ENCODE measurements around the gene HGS.

Gene HGS, protein sequence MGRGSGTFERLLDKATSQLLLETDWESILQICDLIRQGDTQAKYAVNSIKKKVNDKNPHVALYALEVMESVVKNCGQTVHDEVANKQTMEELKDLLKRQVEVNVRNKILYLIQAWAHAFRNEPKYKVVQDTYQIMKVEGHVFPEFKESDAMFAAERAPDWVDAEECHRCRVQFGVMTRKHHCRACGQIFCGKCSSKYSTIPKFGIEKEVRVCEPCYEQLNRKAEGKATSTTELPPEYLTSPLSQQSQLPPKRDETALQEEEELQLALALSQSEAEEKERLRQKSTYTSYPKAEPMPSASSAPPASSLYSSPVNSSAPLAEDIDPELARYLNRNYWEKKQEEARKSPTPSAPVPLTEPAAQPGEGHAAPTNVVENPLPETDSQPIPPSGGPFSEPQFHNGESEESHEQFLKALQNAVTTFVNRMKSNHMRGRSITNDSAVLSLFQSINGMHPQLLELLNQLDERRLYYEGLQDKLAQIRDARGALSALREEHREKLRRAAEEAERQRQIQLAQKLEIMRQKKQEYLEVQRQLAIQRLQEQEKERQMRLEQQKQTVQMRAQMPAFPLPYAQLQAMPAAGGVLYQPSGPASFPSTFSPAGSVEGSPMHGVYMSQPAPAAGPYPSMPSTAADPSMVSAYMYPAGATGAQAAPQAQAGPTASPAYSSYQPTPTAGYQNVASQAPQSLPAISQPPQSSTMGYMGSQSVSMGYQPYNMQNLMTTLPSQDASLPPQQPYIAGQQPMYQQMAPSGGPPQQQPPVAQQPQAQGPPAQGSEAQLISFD

DNA sequence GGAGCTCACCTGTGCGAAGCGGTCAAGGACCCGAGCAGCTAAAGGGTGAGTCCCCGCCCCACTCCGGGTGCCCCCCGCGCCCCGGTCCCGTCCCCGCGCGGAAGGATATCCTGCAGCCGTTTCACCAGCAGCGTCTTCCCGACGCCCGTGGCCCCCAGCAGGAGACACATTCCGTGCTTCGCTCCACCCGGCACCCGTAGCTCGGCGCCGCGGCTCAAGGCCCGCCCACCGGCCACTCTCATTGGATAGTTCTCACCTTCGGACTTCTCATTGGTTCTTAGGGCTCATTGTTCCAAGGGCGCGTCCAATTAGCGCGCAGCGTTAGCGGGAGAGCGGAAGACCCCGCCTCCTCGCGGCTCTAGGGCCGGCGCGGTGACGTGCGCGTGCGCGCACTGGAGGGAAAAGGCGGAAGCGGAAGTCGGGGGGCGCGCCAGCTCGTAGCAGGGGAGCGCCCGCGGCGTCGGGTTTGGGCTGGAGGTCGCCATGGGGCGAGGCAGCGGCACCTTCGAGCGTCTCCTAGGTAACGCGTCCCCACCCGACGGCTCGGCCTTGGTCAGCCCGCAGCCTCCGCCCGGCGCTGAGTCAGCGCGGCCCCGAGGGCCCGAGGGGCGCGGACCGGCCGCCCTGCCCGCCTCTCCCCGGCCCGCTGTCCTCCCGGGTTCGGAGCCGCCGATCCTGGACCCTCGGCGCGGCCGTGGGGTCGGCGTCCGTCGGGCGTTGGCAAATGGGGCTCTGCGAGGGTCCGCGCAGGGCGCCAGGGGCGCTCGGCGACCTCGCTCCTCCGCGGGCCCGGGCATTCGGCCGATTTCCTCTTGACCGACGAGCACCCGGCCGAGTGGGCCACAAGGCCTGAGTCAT is at the start of gene HGS, which contains the start of gene ARL16:
Gene HGS, plus strand, starts transcription at position 428 of the 858 bp plus-strand sequence. Its CDS starts 56 bp downstream, at position 484.
Gene ARL16, minus strand, starts transcription at position 214 of the 858 bp plus-strand sequence. Its CDS starts 44 bp downstream, at position 170.
- DNase-seq (ENCODE audit: low spot score): peak; percentile 100
- TF ChIP-seq, protein P1, sequence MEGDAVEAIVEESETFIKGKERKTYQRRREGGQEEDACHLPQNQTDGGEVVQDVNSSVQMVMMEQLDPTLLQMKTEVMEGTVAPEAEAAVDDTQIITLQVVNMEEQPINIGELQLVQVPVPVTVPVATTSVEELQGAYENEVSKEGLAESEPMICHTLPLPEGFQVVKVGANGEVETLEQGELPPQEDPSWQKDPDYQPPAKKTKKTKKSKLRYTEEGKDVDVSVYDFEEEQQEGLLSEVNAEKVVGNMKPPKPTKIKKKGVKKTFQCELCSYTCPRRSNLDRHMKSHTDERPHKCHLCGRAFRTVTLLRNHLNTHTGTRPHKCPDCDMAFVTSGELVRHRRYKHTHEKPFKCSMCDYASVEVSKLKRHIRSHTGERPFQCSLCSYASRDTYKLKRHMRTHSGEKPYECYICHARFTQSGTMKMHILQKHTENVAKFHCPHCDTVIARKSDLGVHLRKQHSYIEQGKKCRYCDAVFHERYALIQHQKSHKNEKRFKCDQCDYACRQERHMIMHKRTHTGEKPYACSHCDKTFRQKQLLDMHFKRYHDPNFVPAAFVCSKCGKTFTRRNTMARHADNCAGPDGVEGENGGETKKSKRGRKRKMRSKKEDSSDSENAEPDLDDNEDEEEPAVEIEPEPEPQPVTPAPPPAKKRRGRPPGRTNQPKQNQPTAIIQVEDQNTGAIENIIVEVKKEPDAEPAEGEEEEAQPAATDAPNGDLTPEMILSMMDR (IDR thresholded peaks at IDR 0.05; ENCODE audit: borderline replicate concordance, control extremely low read depth, extremely low read depth, insufficient read depth, missing control alignments): no peak
- in situ Hi-C loops (cut with MboI; ENCODE audit: low sequenced_read_pairs, unreplicated experiment): no loop called here

DNA sequence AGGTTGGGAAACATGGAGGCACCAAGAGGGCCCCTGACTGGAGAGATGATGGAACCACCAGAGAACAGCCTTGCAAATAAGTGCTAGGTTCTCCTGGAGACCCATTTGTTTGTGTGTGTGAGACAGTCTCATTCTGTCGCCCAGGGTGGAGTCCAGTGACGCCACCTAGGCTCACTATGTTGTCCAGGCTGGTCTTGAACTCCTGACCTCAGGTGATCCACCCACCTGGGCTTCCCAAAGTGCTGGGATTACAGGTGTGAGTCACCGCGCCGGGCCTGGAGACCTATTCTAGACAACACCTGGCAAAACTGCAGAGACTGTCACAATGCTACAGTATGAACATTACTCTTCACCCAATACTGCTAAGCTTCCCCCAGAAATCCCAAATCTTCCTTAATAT is 48.4 kb upstream of the HGS start:
- TF ChIP-seq, protein P1 (IDR thresholded peaks at IDR 0.05; ENCODE audit: borderline replicate concordance, control extremely low read depth, extremely low read depth, insufficient read depth, missing control alignments): no peak
- no peak for DNase-seq (ENCODE audit: low spot score)
- in situ Hi-C loops (cut with MboI; ENCODE audit: low sequenced_read_pairs, unreplicated experiment): no loop called here

DNA sequence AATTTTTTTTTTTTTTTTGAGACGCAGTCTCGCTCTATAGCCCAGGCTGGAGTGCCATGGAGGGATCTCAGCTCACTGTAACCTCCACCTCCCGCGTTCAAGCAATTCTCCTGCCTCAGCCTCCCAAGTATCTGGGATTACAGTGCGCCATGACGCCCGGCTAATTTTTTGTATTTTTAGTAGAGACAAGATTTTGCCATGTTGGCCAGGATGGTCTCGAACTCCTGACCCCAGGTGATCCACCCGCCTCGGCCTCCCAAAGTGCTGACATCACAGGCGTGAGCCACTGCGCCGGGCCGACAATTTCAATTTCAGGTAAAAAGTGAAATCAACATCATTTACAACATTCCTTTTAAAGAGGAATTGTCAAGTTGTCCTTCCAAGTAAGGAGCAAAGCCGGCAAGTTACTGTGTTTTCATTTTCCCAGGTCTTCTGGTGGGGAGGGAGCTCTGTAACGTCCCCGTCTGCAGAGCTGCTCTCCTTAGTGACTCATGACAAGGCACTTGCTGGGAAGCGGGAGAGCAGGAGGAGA is 47.8 kb upstream of the HGS start:
- TF ChIP-seq, protein P1 (IDR thresholded peaks at IDR 0.05; ENCODE audit: borderline replicate concordance, control extremely low read depth, extremely low read depth, insufficient read depth, missing control alignments): no peak
- in situ Hi-C loops (cut with MboI; ENCODE audit: low sequenced_read_pairs, unreplicated experiment): no loop called here
- DNase-seq (ENCODE audit: low spot score): no peak

DNA sequence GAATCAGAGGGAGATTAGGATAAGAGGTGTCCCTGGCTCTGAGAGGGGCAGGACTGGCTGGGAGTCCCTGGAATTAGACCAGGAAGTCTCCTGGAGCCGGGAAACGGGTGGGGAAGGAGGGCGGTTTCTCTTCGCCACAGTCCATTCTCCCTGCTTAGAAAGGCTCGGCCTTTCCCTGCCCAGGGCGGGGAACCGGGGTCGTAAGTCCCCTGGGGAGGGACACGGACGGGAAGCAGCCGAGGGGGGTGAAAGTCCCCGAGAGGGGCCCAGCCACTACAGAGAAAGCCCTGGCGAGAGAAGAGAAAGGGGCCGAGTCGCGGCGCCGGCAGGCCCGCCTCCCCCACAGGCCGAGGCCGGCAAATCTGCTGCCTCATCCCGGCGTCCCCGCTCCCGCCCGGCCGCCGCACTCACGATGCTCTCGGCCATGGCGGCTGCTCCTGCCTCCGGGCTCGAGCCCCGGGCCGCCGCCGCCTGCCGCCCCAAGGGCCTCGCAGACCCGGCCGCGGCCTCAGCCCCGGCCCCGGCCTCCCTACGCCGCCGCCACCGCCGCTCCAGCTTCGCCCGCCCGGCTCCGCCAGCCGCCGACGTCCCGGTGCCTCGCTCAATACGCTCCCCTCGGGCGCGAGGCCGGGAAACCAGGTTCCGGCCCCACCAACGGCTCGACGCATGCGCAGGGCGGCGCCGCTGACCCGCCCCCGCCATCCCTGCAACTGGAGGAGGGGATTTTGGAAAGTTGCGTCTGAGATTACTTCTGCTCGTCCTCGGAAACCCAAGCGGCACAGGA is 47.1 kb upstream of the HGS start, which contains the start of the genes NPLOC4 and TSPAN10:
Gene NPLOC4, minus strand, starts transcription at position 608 of the 784 bp plus-strand sequence. Its CDS starts 182 bp downstream, at position 426.
Gene TSPAN10, plus strand, starts transcription at position 692 of the 784 bp plus-strand sequence. CDS start 5,217 bp downstream, outside the sequence.
- in situ Hi-C loops (cut with MboI; ENCODE audit: low sequenced_read_pairs, unreplicated experiment): no loop called here

DNA sequence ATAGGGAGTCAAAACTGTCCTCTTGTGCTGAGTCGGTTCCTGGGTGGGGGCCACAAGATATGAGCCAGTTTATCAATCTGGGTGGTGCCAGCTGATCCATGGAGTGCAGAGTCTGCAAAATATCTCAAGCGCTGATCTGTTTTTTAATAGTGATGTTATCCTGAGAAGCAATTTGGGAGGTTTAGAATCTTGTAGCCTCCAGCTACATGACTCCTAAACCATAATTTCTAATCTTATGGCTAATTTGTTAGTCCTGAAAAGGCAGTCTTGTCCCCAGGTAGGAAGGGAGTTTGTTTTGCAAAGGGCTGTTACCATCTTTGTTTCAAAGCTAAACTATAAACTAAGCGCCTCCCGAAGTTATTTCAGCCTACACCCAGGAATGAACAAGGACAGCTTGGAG is 45.1 kb upstream of the HGS start:
- in situ Hi-C loops (cut with MboI; ENCODE audit: low sequenced_read_pairs, unreplicated experiment): no loop called here
- TF ChIP-seq, protein P1 (IDR thresholded peaks at IDR 0.05; ENCODE audit: borderline replicate concordance, control extremely low read depth, extremely low read depth, insufficient read depth, missing control alignments): no peak
- DNase-seq (ENCODE audit: low spot score): no peak

More for the DNA sequence above, 47.1 kb upstream of the HGS start, which contains the start of the genes NPLOC4 and TSPAN10:
- TF ChIP-seq, protein P1 (IDR thresholded peaks at IDR 0.05; ENCODE audit: borderline replicate concordance, control extremely low read depth, extremely low read depth, insufficient read depth, missing control alignments): no peak
- peak; percentile 97 for DNase-seq (ENCODE audit: low spot score)

All from GM13976 (cell line).